Right renal pelvis (tissue), 4 donors: ENCODE results near the gene GGCX. TPM values are rescaled to one million over a fixed set of nuclear protein-coding genes. Genes with fewer than 3 reads are reported as not detected.
"Not testable (repeated sequence)": the region's sequence is repeated elsewhere in the genome, so short reads cannot be mapped to it uniquely, and the experiment has no call there.

Experiments used
- DNase-seq, 4 donors: peaks; one replicate each; pipeline ENCODE4 v3.0.0-alpha.2; 2013; ENCODE audit warnings: low read depth in 4 of 4, low spot score in 3 of 4, missing footprints in 1 of 4
- polyA plus RNA-seq, 4 donors: library from polyadenylated mRNA; unstranded; fragments of 120-200 nt; gene quantifications; one replicate each; pipeline ENCODE4 v1.2.1, GENCODE V29; 2013; ENCODE audit not compliant: insufficient read length in 4 of 4

GGCX gene
- polyA plus RNA-seq, 4 donors, result 39.1 to 45.8 (median 42.2) TPM

- DNase-seq, result no peak
These were observed 16.3 kb upstream of the GGCX start, which contains the start of gene VAMP8 for GRCh38 chr2:85577386-85578242. TSS of gene VAMP8 (plus strand) at chr2:85577586. CDS start at chr2:85577647, 61 bp downstream.

- no peak for DNase-seq
These were observed 15.7 kb upstream of the GGCX start for GRCh38 chr2:85577063-85577385.

GRCh38 chr2:85575739-85576138, 14.4 kb upstream of the GGCX start:
- DNase-seq, result no peak

GRCh38 chr2:85566265-85566664, 5.0 kb upstream of the GGCX start:
- DNase-seq, result no peak

GRCh38 chr2:85564144-85564563, 2.9 kb upstream of the GGCX start:
- no peak for DNase-seq

- no peak for DNase-seq
These were observed 447 bp downstream of the GGCX start for GRCh38 chr2:85560812-85561279.

GRCh38 chr2:85560403-85560726, 928 bp downstream of the GGCX start:
- not testable (repeated sequence) for DNase-seq

GRCh38 chr2:85558160-85558559, 3.1 kb downstream of the GGCX start:
- no peak for DNase-seq

- no peak for DNase-seq
These were observed 4.2 kb downstream of the GGCX start for GRCh38 chr2:85557130-85557529.

- DNase-seq, result no peak
These were observed 6.2 kb downstream of the GGCX start for GRCh38 chr2:85554980-85555612.

GRCh38 chr2:85553184-85553583, 8.1 kb downstream of the GGCX start:
- DNase-seq, result no peak

- DNase-seq, result peak; percentile 67 to 71 (median 70)
These were observed 9.3 kb downstream of the GGCX start for GRCh38 chr2:85551698-85552678.

- no peak for DNase-seq
These were observed 10.8 kb downstream of the GGCX start for GRCh38 chr2:85550486-85550885.

GRCh38 chr2:85549826-85550225, 11.5 kb downstream of the GGCX start:
- no peak for DNase-seq

- DNase-seq, result no peak
These were observed 12.2 kb downstream of the GGCX start for GRCh38 chr2:85549095-85549494.

- DNase-seq, result no peak
These were observed 12.7 kb downstream of the GGCX start for GRCh38 chr2:85548608-85548900.

GRCh38 chr2:85547859-85548607, 13.3 kb downstream of the GGCX start:
- DNase-seq, result no peak

GRCh38 chr2:85547089-85547858, 14.0 kb downstream of the GGCX start:
- no peak for DNase-seq

- DNase-seq, result no peak
These were observed 15.5 kb downstream of the GGCX start for GRCh38 chr2:85545780-85546240.
